Measurements from ENCODE around the gene PGK1.

DNA sequence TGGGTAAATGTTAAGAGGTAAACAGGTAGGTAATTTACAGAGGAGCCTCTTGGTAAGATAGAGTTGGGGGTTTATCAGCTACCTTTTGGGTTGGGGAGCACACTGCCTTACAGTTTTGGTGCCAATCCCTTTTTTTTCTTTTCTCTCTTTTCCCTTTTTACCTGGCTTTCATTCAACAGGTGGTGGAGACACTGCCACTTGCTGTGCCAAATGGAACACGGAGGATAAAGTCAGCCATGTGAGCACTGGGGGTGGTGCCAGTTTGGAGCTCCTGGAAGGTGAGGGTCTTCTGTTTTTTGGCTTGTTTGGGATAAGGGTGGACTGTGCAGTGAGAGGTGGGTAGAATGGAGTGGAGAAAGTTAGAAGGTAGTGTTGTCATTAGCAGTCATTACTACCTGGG, 21.1 kb downstream of the PGK1 start:
- TF ChIP-seq, protein P1, sequence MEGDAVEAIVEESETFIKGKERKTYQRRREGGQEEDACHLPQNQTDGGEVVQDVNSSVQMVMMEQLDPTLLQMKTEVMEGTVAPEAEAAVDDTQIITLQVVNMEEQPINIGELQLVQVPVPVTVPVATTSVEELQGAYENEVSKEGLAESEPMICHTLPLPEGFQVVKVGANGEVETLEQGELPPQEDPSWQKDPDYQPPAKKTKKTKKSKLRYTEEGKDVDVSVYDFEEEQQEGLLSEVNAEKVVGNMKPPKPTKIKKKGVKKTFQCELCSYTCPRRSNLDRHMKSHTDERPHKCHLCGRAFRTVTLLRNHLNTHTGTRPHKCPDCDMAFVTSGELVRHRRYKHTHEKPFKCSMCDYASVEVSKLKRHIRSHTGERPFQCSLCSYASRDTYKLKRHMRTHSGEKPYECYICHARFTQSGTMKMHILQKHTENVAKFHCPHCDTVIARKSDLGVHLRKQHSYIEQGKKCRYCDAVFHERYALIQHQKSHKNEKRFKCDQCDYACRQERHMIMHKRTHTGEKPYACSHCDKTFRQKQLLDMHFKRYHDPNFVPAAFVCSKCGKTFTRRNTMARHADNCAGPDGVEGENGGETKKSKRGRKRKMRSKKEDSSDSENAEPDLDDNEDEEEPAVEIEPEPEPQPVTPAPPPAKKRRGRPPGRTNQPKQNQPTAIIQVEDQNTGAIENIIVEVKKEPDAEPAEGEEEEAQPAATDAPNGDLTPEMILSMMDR (IDR thresholded peaks at IDR 0.05) = no peak
- TF ChIP-seq POLR2A (IDR thresholded peaks at IDR 0.05) = no peak
- no peak for TF ChIP-seq EP300 (IDR thresholded peaks at IDR 0.05)
